GM23338 (cell line): Measurements from ENCODE around the gene LRIG1.

ENCODE experiments used
- CTCF ChIP-seq, 2 experiments: fragments of 200-600 bp in 1 of 2; sonication (generic) in 1 of 2; conservative IDR thresholded peaks; 2 replicates each; pipeline versions ENCODE4 v1.5.1 to v1.6.1; 2016 to 2017; ENCODE audit warnings: antibody characterized with exemption in 2 of 2, low read depth in 2 of 2, mild to moderate bottlenecking in 2 of 2, moderate library complexity in 1 of 2
- JUNB ChIP-seq: IDR thresholded peaks from one replicate; pipeline ENCODE4 v1.6.1; 2016; ENCODE audit warnings: antibody characterized with exemption; ENCODE audit not compliant: unreplicated experiment
- POLR2AphosphoS5 ChIP-seq: IDR thresholded peaks from 2 replicates; pipeline ENCODE4 v1.6.1; 2016; ENCODE audit warnings: antibody characterized with exemption, low read depth

GRCh38 chr3:66463730-66464511, 36.9 kb downstream of the LRIG1 start:
- TF ChIP-seq POLR2AphosphoS5: no peak
- TF ChIP-seq JUNB: no peak
- no peak for TF ChIP-seq CTCF (conservative IDR thresholded peaks at IDR 0.05; ENCODE audit: low read depth in 2 of 2)
